Embryonic facial prominence (tissue), 1 donor: ENCODE measurements around the gene DMXL1.
"Not testable (repeated sequence)": the region's sequence is repeated elsewhere in the genome, so short reads cannot be mapped to it uniquely, and the experiment has no call there.

Experiments used
- DNase-seq: peaks from one replicate; pipeline ENCODE4 v3.0.0-alpha.2; 2016; ENCODE audit errors: extremely low spot score

DMXL1 gene

DNA sequence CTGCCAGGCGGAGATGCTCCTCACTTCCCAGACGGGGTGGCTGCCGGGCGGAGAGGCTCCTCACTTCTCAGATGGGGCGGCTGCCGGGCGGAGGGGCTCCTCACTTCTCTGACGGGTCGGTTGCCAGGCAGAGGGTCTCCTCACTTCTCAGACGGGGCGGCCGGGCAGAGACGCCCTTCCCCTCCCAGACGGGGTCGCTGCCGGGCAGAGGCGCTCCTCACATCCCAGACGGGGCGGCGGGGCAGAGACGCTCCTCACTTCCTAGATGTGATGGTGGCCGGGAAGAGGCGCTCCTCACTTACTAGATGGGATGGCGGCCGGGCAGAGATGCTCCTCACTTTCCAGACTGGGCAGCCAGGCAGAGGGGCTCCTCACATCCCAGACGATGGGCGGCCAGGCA lies 51.6 kb downstream of the DMXL1 start:
- DNase-seq = not testable (repeated sequence)

DNA sequence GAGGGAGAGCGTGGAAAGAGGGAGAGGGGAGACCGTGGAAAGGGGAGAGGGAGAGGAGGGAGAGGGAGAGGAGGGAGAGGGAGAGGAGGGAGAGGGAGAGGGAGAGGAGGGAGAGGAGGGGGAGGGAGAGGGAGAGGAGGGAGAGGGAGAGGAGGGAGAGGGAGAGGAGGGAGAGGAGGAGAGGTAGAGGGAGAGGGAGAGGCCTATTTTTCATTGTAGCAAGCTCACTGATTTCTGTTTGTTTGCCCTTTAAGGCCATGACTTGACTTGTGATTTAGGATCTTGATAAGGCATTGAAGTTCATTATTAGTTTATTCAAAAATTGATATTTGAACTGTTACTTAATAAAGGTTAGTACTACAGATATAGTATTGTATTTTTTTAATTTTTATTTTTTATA lies 52.4 kb downstream of the DMXL1 start:
- no peak for DNase-seq

DNA sequence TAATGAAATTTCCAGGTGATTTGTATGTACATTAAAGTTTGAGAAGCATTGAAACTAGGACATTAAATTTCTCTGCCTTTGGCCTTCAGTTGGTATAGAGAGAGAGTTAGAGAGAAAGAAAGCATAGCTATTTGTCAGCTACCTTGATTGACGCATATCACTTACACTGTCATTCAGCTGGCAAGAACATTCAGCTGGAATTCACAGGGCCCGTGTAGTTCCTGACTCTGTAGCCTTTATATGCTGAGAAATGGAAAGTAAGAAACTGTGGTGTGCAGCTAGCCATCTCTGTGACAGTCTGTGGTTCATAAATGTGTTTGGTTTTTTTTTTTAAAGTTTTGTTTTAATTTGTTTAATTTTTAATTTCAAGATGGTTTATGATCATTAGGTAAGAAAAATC lies 58.9 kb downstream of the DMXL1 start:
- no peak for DNase-seq

DNA sequence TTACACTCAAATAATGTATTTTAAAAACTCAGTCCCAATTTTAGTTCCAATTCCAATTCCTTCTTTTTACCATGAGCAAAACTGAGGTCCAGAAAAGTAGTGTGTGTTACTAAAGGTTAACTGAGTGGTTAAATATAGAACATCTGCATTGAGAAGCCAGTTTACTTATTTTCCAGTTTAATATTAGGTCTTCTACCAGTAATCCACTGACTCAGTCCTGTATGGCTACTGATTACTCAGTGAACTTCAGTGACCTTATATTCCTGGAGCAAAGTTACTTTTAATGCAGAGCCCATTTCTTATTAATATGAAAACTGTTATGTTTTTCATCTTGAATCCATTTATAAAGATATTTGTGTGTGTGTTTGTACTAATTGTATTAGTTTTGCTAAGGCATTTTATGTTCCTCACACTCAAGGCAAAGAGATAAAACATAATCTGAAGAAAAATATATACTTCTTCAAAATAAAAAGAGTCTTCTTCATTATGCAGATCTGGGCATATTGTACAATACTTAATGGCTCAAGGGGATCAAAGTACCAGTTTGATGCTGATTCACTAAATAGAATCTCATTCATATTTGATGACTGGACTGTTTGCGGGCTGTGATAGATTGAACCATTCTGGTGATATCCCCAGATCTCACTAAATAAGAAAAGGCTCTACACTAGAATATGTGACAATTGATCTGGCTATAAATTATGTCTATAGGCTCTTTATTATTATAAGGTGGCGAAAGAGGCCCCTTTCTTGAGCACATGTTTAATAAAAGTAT lies 60.8 kb downstream of the DMXL1 start:
- no peak for DNase-seq

DNA sequence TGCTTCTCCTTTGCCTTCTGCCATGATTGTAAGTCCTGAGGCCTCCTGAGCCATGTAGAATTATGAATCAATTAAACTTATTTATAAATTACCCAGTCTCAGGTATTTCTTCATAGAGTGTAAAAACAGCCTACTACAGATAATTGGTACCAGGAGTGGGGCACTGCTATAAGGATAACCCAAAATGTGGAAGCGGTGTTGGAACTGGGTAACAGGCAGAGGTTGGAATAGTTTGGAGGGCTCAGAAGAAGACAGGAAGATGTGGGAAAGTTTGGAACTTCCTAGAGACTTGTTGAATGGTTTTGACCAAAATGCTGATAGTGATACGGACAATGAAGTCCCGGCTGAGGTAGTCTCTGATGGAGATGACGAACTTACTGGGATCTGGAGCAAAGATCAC lies 64.9 kb downstream of the DMXL1 start:
- DNase-seq = not testable (repeated sequence)

DNA sequence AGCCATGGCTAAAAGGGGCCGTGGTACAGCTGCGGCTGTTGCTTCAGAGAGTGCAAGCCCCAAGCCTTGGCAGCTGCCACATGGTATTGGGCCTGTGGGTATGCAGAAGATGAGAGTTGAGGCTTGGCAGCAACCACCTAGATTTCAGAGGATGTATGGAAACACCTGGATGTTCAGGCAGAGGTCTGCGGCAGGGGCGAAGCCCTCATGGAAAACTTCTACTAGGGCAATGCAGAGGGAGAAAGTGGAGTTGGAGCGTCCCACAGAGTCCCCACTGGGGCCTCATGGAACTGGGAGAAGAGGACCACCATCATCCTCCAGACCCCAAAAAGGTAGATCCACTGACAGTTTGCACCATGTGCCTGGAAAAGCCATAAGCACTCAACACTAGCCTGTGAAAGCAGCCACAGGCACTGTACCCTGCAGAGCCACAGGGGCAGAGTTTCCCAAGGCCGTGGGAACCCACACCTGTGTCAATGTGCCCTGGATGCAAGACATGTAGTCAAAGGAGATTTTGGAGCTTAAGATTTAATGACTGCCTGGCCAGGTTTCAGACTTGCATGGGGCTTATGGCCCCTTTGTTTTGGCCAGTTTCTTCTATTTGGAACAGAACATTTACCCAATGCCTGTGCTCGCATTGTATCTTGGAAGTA lies 65.9 kb downstream of the DMXL1 start:
- DNase-seq = no peak

DNA sequence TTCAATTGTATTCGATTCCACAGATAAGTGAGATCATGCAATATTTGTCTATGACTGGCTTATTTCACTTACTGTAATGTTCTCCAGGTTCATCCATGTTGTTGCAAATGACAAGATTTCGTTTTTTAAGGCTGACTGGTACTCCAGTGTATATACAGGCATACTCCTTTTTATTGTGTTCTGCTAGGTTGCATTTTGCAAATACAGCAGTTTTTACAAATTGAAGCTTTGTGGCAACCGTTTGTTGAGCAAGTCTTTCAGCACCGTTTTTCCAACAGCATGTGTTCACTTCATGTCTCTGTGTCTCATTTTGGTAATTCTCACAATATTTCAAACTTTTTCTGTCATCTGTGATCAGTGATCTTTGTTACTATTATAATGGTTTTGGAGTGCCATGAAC lies 82.7 kb downstream of the DMXL1 start:
- no peak for DNase-seq

DNA sequence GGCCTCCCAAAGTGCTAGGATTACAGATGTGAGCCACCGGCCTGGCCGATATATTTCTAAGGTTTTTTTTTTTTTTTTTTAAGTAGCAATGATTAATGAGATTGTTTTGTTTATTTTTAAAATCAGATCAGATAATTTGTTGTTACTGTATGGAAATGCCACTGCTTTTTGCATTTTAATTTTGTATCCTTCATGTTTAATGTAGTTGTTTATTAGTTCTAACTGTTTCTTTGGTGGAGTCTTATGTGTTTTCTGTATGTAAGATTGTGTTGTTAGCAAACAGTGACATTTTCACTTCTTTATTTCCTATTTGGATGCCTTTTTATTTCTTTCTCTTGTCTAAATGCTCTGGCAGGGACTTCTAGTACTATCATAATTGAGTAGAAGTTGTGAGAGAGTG lies 87.3 kb downstream of the DMXL1 start:
- no peak for DNase-seq

DNA sequence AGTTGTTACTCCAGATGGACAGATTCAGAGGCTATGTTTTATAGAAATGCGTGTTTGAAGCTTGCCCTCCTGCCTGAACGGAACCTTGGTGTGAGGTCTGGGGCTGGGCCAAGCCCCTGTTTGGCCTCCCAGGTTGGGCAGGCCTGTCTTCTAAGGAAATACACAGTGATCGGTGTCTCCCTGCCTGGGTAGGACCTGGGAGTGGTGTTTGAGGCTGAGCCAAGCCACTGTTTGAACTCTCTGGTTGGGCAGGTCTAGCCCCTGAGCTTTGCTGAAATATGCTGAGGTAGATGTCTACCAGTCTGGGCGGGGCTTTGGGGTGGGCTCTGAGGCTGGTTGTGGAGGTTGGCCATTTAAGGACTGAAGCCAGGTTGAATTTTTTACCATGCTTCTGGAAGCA lies 90.5 kb downstream of the DMXL1 start:
- no peak for DNase-seq

DNA sequence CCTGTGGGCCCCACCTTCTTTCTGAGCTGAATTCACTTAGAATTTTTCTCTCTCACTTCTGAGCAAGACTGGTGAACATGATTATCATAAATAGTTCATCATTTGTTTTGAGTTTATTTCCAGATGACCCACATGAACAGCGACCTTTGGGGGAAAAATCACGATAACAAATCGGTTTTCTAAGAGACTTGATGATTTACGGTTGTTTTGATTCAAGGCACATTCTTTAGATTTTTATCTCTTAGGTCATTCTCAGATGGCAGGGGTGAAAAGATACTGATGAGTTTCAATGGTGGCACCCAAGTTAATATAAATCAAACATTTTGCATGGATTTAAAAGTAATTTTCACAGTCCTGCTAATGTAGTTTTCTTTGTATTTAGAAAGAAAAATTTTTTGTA lies 95.1 kb downstream of the DMXL1 start:
- DNase-seq = no peak

DNA sequence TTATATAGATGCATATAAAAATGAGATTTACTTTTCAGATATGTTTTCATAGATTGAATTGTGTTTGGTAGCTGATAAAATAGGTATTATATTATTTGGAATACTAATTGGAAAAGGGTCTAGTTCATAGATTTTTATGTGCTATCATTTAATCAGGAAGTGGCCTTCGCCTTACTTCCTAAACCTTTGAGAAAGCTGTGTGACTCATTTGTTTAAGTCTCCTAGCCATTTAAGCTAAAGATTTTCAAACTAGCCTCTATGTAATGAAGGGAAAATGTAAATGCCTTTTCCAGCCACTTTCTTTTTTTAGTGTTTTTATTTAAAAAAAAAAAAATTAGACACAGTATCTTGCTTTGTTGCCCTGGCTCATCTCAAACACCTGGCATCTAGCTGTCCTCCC lies 97.5 kb downstream of the DMXL1 start:
- no peak for DNase-seq

DNA sequence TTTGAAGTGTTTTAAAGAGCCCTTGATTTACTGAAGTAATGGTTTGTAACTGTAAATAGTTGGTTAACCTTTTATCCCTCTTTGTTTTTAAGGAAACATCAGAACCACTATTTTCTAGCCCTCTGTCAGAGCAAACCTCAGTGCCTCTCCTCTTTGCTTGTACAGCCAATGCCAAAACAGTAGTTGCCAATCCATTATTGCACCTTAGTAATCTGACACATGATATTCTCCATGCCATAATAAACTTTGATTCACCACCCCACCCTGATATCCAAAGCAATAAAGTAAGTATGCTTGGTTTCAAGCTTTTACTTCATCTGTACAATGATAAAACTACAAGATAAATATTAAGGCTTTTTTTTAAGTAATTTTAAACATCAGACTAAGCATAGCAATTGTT lies 100.8 kb downstream of the DMXL1 start:
- DNase-seq = no peak

DNA sequence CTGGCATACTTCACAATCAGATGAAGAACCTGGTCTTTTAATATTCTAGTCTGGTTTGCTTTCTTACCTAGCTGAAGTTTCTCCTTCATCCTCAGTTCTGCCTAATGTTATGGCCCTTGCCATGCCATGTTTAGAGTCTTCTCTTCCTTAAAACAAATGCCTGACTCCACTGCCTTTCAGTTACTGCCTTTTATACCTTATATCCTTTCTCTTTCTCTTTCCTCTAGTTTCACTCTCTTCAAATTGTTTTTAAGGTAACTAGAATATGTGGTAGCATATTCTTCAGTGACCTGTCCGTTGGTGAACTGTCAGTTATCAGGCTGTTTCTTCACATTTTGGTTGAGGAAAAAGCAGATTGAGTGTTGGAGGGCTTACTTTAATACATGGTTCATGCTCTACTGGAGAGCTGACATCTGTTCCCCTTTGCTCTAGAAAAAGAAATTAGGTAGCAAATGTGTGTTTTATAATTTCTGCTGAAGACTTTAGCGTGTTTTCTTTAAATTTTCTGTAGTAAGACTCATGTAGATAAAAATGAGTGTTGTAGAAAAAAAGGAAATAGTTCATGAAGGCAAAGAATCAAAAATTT lies 103.8 kb downstream of the DMXL1 start:
- no peak for DNase-seq

DNA sequence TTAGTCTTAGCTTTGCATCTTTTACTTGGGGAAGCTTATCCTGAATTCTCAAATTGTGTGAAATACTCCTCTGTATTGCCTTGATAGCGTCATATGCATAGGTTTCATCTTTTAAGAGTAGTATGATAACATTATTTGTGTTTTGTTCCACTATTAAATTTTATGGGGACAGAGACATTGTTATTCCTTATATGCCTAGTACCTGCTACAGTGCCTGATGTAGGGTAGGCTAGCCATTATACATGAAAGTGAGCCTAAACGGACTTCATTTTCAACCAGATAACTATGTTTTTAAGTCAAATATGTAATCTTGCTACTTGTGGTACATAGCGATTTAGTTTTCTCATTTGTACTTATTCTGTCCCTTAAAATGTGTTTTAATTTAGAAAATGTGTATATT lies 105.9 kb downstream of the DMXL1 start:
- no peak for DNase-seq

DNA sequence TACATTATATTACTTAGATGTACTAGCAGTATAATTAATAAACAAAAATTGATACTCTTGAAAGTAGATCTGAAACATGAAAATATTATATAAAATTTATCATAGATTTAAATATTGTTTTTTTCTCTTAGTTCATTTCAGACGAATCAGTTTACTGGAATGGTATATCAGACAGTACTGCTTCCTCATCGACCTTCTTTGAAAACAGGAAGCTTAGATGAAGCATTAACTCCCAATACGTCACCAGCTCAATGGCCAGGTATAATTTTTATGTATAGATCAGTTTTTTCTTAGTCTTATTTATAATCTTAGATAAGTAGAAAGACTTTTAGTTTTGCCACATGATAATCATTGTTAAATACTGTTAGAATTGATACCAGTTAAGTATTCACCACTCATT lies 106.3 kb downstream of the DMXL1 start:
- DNase-seq = no peak

DNA sequence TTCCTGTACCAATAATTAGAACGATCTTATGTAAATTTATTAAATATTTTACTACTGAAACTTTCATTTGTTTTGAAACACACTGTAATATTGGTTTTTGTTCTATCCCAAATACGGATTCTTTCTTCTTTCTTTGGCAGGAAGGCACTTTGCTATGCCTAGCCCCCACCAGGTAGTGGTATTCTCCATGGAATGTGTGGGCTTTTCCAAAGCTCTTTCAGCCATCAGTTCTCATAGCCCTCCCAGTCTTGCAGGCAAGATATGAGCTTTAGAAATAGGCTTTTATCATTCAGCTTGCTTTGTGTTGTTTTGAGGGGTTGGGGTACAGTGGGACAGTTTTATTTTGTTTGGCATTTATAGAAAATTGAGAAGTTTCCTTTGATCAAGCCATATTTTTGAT lies 107.5 kb downstream of the DMXL1 start:
- DNase-seq = no peak

DNA sequence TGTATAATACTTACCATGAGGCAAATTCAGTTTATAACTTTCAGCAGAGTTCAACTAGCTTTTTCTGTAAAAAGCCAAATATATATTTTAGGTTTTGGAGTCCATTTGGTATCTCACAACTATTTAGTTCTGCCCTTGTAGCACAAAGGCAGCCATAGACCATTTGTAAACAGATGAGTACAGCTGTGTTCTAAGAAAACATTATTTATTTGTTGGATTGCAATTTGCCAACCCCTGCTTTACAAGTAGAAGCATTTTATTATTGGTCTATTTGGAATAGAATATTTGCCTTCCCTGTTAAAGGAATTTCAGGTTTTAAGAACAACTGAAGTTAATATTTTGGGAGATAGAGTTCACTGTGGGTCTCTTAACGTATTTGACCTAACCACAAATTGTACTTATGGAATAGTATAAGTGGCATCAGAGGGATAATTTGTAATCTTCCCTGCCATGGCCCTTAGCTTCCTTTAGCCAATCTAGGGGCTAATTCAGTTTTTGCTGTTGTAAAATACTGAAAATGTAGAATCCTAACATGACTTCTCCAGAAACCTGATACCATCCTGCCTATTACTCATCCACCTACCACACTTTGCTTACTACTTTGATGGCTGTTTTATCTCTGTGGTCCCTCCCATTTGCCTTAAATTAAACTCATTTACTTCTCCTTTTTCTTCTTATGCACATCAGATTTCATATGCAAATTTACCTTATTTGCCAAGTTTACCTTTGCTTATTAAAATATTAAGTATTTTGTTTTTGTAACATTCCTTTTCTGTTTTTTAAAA lies 109.2 kb downstream of the DMXL1 start:
- DNase-seq = no peak

DNA sequence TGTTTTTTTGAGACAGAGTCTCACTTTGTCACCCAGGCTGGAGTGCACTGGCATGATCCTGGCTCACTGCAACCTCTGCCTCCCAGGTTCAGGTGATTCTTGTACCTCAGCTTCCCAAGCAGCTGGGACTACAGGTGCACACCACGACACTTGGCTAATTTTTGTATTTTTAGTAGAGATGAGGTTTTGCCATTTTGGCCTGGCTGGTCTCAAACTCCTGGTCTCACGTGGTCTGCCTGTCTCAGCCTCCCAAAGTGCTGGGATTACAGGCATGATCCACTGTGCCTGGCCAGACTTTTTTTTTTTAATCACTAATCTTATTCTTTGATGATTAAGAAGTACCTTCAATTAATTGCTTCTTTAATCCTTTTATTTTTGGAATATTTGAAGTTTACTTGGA lies 114.6 kb downstream of the DMXL1 start:
- DNase-seq = not testable (repeated sequence)

DNA sequence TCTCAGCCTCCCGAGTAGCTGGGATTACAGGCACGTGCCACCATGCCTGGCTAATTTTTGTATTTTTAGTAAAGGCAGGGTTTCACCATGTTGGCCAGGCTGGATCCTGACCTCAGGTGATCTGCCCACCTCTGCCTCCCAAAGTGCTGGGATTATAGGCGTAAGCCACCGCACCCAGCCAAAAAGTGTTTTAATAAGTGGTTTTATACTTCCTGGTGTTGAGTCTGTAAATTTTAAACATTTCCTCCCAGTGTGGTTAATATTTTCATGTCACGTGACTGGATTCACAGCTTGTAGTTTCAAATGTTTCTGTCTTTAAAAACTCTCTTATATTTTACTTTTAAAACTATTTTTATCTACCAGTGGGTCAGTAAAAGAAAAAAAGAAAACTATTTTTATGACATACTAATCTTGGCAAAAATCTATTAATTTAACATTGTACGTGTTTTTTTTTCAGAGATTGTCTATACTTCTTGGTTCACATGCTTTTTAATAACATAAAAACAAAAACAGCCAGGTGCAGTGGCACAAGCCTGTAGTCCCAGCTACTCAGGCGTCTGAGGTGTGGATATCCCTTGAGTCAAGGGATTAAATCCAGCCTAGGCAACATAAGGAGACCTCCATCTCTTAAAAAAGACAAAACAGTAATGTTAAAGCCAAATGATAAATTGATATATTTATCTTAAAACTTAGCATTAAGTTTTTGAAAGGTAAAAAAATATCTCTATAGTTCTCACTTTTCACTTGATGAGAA lies 117.1 kb downstream of the DMXL1 start:
- DNase-seq = no peak

DNA sequence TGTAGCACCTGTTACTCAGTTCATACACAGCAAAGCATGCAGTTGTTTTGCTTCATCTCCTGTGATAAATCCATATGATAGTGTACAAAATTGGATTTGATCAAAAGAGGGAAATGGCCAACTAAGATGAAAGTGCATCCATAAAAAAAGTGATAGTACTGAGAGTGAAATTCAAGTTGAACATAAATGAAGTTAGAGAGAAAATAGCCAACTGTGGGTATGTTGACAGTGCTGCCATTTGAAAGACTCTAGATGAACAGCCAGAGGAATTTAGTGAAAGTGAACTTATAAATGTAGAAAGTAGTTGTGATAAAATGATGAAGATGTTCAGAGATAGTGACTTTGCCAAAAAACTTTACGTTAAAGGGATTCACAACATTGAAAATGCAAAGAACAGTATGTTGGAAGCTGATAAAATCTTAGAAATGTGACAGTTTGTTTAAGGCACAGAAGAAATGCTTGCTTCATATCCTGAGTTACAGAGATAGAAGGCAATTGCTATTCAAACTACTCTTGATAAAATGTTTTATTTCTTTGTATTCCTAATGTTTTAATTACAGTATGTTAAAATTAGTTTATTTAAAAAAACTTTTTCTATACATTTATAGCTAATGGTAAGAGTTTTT lies 119.7 kb downstream of the DMXL1 start:
- DNase-seq = no peak

DNA sequence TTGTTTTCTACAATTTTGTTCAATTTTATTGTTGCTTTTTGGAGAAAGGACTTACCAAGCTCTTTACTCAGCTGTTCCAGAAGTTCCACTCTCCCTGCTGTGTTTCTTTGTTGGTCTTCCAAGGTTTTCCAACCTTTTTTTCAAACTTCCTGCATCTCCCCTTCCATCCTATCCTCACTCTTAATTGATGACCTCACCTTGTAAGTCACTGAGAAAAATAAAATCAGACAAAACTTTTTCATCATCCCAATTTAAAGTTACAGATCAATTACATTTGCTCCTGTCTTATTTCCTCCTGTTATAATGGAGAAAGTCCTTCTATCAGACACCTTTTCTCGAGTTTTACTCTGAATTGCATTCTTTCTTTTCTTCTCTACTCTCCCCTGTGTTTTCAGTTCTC lies 121.1 kb downstream of the DMXL1 start:
- no peak for DNase-seq
